Panc1 (cell line): ENCODE data around the gene HADHA.

Source experiments
- POLR2AphosphoS5 ChIP-seq: IDR thresholded peaks from 2 replicates; pipeline ENCODE4 v1.6.1; 2012; ENCODE audit warnings: mild to moderate bottlenecking, low read depth, low read length, moderate library complexity
- TF ChIP-seq, protein P1 (sequence below), 2 experiments: IDR thresholded peaks; 2 replicates each; pipeline ENCODE4 v1.6.1; 2011 to 2012; ENCODE audit warnings: low read depth in 2 of 2, control low read depth in 1 of 2, low read length in 1 of 2, mild to moderate bottlenecking in 1 of 2, moderate library complexity in 1 of 2; ENCODE audit not compliant: insufficient read depth in 1 of 2

DNA sequence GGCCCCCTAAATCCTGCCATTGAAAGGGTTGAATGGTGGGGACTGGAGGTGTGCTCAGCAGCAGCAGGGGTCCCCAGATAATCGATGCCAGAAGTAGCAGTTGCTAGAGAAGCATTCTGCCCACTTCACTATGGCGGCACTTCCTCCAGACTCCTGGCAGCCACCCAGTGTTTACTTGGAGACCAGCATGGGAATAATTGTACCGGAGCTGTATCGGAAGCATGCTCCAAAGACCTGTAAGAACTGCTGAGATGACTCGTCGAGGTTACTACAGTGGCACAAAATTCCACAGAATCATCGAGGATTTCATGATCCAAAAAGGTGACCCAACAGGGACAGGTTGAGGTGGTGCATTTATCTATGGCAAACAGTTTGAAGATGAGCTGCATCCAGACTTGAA, 82.5 kb downstream of the HADHA start:
- TF ChIP-seq, protein P1, sequence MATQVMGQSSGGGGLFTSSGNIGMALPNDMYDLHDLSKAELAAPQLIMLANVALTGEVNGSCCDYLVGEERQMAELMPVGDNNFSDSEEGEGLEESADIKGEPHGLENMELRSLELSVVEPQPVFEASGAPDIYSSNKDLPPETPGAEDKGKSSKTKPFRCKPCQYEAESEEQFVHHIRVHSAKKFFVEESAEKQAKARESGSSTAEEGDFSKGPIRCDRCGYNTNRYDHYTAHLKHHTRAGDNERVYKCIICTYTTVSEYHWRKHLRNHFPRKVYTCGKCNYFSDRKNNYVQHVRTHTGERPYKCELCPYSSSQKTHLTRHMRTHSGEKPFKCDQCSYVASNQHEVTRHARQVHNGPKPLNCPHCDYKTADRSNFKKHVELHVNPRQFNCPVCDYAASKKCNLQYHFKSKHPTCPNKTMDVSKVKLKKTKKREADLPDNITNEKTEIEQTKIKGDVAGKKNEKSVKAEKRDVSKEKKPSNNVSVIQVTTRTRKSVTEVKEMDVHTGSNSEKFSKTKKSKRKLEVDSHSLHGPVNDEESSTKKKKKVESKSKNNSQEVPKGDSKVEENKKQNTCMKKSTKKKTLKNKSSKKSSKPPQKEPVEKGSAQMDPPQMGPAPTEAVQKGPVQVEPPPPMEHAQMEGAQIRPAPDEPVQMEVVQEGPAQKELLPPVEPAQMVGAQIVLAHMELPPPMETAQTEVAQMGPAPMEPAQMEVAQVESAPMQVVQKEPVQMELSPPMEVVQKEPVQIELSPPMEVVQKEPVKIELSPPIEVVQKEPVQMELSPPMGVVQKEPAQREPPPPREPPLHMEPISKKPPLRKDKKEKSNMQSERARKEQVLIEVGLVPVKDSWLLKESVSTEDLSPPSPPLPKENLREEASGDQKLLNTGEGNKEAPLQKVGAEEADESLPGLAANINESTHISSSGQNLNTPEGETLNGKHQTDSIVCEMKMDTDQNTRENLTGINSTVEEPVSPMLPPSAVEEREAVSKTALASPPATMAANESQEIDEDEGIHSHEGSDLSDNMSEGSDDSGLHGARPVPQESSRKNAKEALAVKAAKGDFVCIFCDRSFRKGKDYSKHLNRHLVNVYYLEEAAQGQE (IDR thresholded peaks at IDR 0.05; ENCODE audit: insufficient read depth in 1 of 2, low read depth in 2 of 2, low read length in 1 of 2): no peak
- no peak for TF ChIP-seq POLR2AphosphoS5
